Retinal pigment epithelial cell (primary cell): ENCODE results near the gene IVL.
A peak's percentile ranks its signal among the peaks of the same experiment; 100 is the strongest.

Experiments used
- DNase-seq: peaks from one replicate; pipeline ENCODE4 v3.0.0-alpha.2; 2010; ENCODE audit warnings: low read depth
- H3K4me3 ChIP-seq: 2 replicates; pipeline ENCODE4 v1.5.1; 2011; ENCODE audit warnings: mild to moderate bottlenecking, low read length, control low read depth, moderate library complexity
- TF ChIP-seq, protein P1 (sequence below): conservative IDR thresholded peaks from 2 replicates; pipeline ENCODE4 v1.5.1; 2011; ENCODE audit warnings: low read depth, low read length, control low read depth, inconsistent platforms

Gene IVL

DNA sequence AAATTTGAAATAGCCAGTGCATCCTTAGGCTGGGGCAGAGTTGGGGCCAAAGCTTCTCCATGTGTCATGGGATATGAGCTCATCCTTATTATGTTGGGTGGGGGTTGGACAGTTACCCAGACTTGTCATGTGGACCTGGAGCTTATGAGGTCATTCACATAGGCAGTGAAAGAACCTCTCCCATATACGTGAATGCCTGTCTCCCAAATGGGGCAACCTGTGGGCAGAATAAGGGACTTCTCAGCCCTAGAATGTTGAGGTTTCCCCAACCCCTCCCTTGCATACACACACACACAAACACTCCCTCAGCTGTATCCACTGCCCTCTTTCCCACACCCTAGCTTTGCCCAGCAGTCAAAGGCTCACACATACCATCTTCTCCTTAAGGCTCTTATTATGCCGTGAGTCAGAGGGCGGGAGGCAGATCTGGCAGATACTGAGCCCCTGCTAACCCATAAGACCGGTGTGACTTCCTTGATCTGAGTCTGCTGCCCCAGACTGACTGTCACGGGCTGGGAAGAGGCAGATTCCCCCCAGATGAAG lies 2.3 kb upstream of the IVL start:
- TF ChIP-seq, protein P1, sequence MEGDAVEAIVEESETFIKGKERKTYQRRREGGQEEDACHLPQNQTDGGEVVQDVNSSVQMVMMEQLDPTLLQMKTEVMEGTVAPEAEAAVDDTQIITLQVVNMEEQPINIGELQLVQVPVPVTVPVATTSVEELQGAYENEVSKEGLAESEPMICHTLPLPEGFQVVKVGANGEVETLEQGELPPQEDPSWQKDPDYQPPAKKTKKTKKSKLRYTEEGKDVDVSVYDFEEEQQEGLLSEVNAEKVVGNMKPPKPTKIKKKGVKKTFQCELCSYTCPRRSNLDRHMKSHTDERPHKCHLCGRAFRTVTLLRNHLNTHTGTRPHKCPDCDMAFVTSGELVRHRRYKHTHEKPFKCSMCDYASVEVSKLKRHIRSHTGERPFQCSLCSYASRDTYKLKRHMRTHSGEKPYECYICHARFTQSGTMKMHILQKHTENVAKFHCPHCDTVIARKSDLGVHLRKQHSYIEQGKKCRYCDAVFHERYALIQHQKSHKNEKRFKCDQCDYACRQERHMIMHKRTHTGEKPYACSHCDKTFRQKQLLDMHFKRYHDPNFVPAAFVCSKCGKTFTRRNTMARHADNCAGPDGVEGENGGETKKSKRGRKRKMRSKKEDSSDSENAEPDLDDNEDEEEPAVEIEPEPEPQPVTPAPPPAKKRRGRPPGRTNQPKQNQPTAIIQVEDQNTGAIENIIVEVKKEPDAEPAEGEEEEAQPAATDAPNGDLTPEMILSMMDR: no peak
- peak; percentile 98 for DNase-seq
- H3K4me3 ChIP-seq: no peak overlapping the region

DNA sequence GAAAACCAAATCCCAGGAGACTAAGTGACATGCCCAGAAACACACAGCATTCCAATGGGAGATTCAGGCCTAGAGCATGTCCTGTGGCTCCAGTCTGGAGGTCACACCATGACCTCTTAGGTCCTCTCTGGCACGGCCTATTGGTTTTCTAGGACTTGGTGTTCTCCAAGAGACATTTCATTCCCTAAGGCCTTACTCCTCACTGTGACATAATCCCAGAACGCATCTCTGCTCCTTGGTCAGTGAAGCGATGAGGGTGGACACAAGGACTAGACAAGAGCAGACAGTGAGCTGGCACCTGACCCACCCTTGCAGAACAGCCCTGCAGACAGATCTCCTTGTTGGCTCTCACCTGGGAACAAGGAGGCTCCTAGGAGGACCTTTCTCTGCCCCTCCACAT lies 860 bp downstream of the IVL start:
- no peak overlapping the region for H3K4me3 ChIP-seq
- no peak for DNase-seq
- TF ChIP-seq, protein P1: no peak

GRCh38 chr1:152912471-152912870 lies 4.1 kb downstream of the IVL start:
- DNase-seq: no peak
- no peak overlapping the region for H3K4me3 ChIP-seq
- TF ChIP-seq, protein P1: no peak

GRCh38 chr1:152912900-152913299 lies 4.6 kb downstream of the IVL start:
- DNase-seq: no peak
- TF ChIP-seq, protein P1: no peak
- no peak overlapping the region for H3K4me3 ChIP-seq

- no peak for DNase-seq
- H3K4me3 ChIP-seq: no peak overlapping the region
- TF ChIP-seq, protein P1: peak; percentile 33
Observed at GRCh38 chr1:152917794-152918193, 9.4 kb downstream of the IVL start.

GRCh38 chr1:152919071-152919470 lies 10.7 kb downstream of the IVL start:
- TF ChIP-seq, protein P1: no peak
- DNase-seq: no peak
- H3K4me3 ChIP-seq: no peak overlapping the region

GRCh38 chr1:152924191-152924590 lies 15.8 kb downstream of the IVL start:
- H3K4me3 ChIP-seq: no peak overlapping the region
- TF ChIP-seq, protein P1: no peak
- DNase-seq: no peak
